OCI-LY7 (cell line): Measurements from ENCODE around the gene NBEA. TPM values are rescaled to one million over a fixed set of nuclear protein-coding genes. Genes with fewer than 3 reads are reported as not detected.

Experiments used
- BruUV-seq: library from RNA; stranded (reverse); fragments of 400-500 nt; replicated peaks from 2 replicates; lab custom pipeline; 2021; lab: Mats Ljungman, UMichigan
- CTCF ChIA-PET: fragments of 300-600 bp; sonication (Branson Sonifier 250); formaldehyde crosslinking; loops from one replicate; lab custom pipeline; 2022; ENCODE audit warnings: antibody characterized with exemption; ENCODE audit not compliant: unreplicated experiment; lab: Charles Lee
- POLR2A ChIA-PET: fragments of 300-600 bp; sonication (Branson Sonifier 250); formaldehyde crosslinking; loops from one replicate; lab custom pipeline; 2022; ENCODE audit warnings: antibody characterized with exemption; lab: Charles Lee
- DNase-seq: peaks from one replicate; pipeline ENCODE4 v3.0.0-alpha.2; 2015; ENCODE audit warnings: low spot score
- H2AFZ ChIP-seq: fragments of 200-600 bp; sonication (generic), shearing (Covaris generic); 2 replicates; pipeline ENCODE4 v1.6.1; 2014; ENCODE audit warnings: mild to moderate bottlenecking, antibody characterized with exemption, low read length, moderate library complexity
- H3K27ac ChIP-seq: fragments of 200-600 bp; sonication (generic); 2 replicates; pipeline ENCODE4 v1.5.1; 2014; ENCODE audit warnings: mixed run types, low read depth, mild to moderate bottlenecking, moderate library complexity, low read length, inconsistent platforms; ENCODE audit not compliant: poor library complexity, severe bottlenecking
- H3K36me3 ChIP-seq: fragments of 200-600 bp; sonication (generic); 2 replicates; pipeline ENCODE4 v1.6.1; 2014; ENCODE audit warnings: mild to moderate bottlenecking, antibody characterized with exemption, low read length, moderate library complexity, mixed read lengths; ENCODE audit not compliant: insufficient read depth
- H3K4me1 ChIP-seq: fragments of 200-600 bp; sonication (generic); 2 replicates; pipeline ENCODE4 v1.5.1; 2014; ENCODE audit warnings: mild to moderate bottlenecking, low read length; ENCODE audit not compliant: insufficient read depth, poor library complexity, severe bottlenecking
- H3K4me2 ChIP-seq: fragments of 200-600 bp; sonication (generic); 2 replicates; pipeline ENCODE4 v1.6.1; 2014; ENCODE audit warnings: mild to moderate bottlenecking, low read length
- H3K4me3 ChIP-seq: fragments of 200-600 bp; sonication (generic); 2 replicates; pipeline ENCODE4 v1.5.1; 2014; ENCODE audit warnings: mild to moderate bottlenecking, low read depth, low read length; ENCODE audit not compliant: poor library complexity, severe bottlenecking
- H3K79me2 ChIP-seq: fragments of 200-600 bp; sonication (generic); 2 replicates; pipeline ENCODE4 v1.6.1; 2016; ENCODE audit warnings: low read depth, mild to moderate bottlenecking, low read length, moderate library complexity, mixed read lengths; ENCODE audit not compliant: insufficient read depth
- H3K9me2 ChIP-seq: fragments of 200-600 bp; sonication (generic); 2 replicates; pipeline ENCODE4 v1.6.1; 2016; ENCODE audit warnings: mild to moderate bottlenecking, low read length, mixed read lengths; ENCODE audit not compliant: insufficient read depth
- H3K9me3 ChIP-seq: fragments of 200-600 bp; sonication (generic); 2 replicates; pipeline ENCODE4 v1.6.1; 2014; ENCODE audit warnings: mild to moderate bottlenecking, mixed run types, low read length, mixed read lengths
- H4K20me1 ChIP-seq: fragments of 200-600 bp; sonication (generic); 2 replicates; pipeline ENCODE4 v1.6.1; 2014; ENCODE audit warnings: mild to moderate bottlenecking, antibody characterized with exemption, low read length, moderate library complexity, mixed read lengths; ENCODE audit not compliant: insufficient read depth
- EZH2phosphoT487 ChIP-seq: fragments of 200-600 bp; sonication (generic); IDR thresholded peaks from 2 replicates; pipeline ENCODE4 v1.6.1; 2018; ENCODE audit warnings: low read depth, borderline replicate concordance, mild to moderate bottlenecking, mixed run types, antibody characterized with exemption, low read length, moderate library complexity, mixed read lengths
- intact Hi-C: fragments of 100-400 bp; cut with micrococcal nuclease; formaldehyde crosslinking; loops from one replicate; pipeline ENCODE4 v1.10.0; 2022; ENCODE audit not compliant: unreplicated experiment
- total RNA-seq, 2 experiments: library from RNA; depleted of rRNA in 1 of 2; stranded (reverse); fragments of >200 nt in 1 of 2; shearing (Covaris generic) in 1 of 2; gene quantifications; 2 replicates each; pipeline ENCODE4 v1.2.3, GENCODE V29; 2014 to 2022
- TF ChIP-seq, protein P1 (sequence below): fragments of 200-600 bp; sonication (generic); conservative IDR thresholded peaks from 2 replicates; pipeline ENCODE4 v1.5.1; 2014; ENCODE audit warnings: mild to moderate bottlenecking, antibody characterized with exemption, low read length, moderate library complexity, mixed read lengths

Gene NBEA
- total RNA-seq, 2 experiments from 2014 or later = 3.6 to 11.0 TPM

- DNase-seq = no peak
- Histone ChIP-seq H3K79me2 (no peaks in the 10 kb centered on the region), H3K27ac (no peak overlapping the region), H3K9me2 (no peaks in the 10 kb centered on the region), H3K4me2 (no peak overlapping the region), H3K4me1 (no peaks in the 10 kb centered on the region), H2AFZ (no peak overlapping the region), H3K9me3 (no peaks in the 10 kb centered on the region), H3K4me3 (no peak overlapping the region), H3K36me3 (no peaks in the 10 kb centered on the region), H4K20me1 (no peaks in the 10 kb centered on the region)
- CTCF ChIA-PET = no interaction called here
- POLR2A ChIA-PET = interaction anchor here (0.9 kb wide), 1 partner anchor 15 kb away, joined by 3 read pairs; no protein-coding TSS in a partner anchor
- TF ChIP-seq, protein P1, sequence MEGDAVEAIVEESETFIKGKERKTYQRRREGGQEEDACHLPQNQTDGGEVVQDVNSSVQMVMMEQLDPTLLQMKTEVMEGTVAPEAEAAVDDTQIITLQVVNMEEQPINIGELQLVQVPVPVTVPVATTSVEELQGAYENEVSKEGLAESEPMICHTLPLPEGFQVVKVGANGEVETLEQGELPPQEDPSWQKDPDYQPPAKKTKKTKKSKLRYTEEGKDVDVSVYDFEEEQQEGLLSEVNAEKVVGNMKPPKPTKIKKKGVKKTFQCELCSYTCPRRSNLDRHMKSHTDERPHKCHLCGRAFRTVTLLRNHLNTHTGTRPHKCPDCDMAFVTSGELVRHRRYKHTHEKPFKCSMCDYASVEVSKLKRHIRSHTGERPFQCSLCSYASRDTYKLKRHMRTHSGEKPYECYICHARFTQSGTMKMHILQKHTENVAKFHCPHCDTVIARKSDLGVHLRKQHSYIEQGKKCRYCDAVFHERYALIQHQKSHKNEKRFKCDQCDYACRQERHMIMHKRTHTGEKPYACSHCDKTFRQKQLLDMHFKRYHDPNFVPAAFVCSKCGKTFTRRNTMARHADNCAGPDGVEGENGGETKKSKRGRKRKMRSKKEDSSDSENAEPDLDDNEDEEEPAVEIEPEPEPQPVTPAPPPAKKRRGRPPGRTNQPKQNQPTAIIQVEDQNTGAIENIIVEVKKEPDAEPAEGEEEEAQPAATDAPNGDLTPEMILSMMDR = no peak
- TF ChIP-seq EZH2phosphoT487 = no peak
- intact Hi-C loops = no loop called here
- BruUV-seq = no TSS peak
These were observed 437.6 kb downstream of the NBEA start for GRCh38 chr13:35379663-35380062.

- POLR2A ChIA-PET = no interaction called here
- no peak overlapping the region for H3K27ac ChIP-seq
- H3K9me2 ChIP-seq = no peaks in the 10 kb centered on the region
- intact Hi-C loops = no loop called here
- no peaks in the 10 kb centered on the region for H3K9me3 ChIP-seq
- no peaks in the 10 kb centered on the region for H4K20me1 ChIP-seq
- no peak overlapping the region for H3K4me2 ChIP-seq
- H3K4me1 ChIP-seq = no peaks in the 10 kb centered on the region
- no peak overlapping the region for H3K4me3 ChIP-seq
- no TSS peak for BruUV-seq
- TF ChIP-seq EZH2phosphoT487 = no peak
- no peak for DNase-seq
- CTCF ChIA-PET = no interaction called here
- H2AFZ ChIP-seq = no peak overlapping the region
- no peaks in the 10 kb centered on the region for H3K36me3 ChIP-seq
- no peaks in the 10 kb centered on the region for H3K79me2 ChIP-seq
These were observed 445.7 kb downstream of the NBEA start for GRCh38 chr13:35387682-35388250.

DNA sequence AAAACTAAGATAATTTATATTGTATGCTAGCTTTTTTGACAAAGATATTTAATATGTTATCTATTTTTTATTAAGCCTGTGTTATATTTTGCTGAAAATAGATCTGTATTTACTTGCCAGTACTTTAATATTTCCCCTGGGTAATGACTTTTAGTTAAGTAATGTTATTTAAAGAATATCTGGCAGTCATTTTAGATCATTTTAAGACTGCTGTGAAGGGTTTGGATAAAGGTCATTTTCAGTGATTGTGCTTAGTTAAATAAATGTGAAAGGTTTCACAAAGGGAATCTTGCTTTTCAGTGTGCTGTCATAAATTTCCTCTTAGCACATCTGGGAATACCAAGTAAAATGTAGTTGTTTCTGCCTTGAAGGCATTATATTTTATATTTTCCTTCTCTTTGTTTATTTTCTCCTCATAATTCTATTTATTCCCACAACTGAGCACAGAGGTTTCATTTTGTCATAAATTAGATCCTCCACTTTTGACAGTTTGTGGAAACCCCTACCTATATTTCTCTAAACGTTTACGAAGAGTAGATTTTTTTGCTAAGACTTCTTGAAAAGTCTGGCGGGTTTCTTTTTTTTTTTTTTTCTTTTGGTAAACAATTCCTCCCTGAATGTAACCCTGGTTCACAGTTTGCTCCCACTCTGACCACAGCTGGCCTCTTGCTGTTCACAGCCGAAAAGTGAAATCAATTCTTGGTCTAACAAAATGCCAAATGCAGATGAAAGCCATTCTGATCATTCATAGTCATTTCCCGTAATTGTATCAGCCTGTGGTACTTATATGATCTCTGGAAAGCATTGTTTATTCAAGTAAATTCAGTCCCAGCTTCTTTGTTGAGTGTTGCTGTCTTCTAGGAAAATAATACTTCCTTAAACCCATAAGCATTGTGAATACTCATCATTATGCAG is 446.6 kb downstream of the NBEA start:
- no peak overlapping the region for H3K4me2 ChIP-seq
- no peaks in the 10 kb centered on the region for H3K79me2 ChIP-seq
- no TSS peak for BruUV-seq
- H3K4me1 ChIP-seq = no peaks in the 10 kb centered on the region
- no peaks in the 10 kb centered on the region for H4K20me1 ChIP-seq
- TF ChIP-seq EZH2phosphoT487 = no peak
- TF ChIP-seq, protein P1 = no peak
- intact Hi-C loops = no loop called here
- no peaks in the 10 kb centered on the region for H3K9me2 ChIP-seq
- ChIA-PET POLR2A (no interaction called here), CTCF (no interaction called here)
- H3K9me3 ChIP-seq = no peaks in the 10 kb centered on the region
- no peak overlapping the region for H3K4me3 ChIP-seq
- no peak overlapping the region for H2AFZ ChIP-seq
- H3K36me3 ChIP-seq = no peaks in the 10 kb centered on the region
- no peak overlapping the region for H3K27ac ChIP-seq
- no peak for DNase-seq
